K562 (cell line): ENCODE measurements around the gene SOX6. TPM values are rescaled to one million over a fixed set of nuclear protein-coding genes. Genes with fewer than 3 reads are reported as not detected.

Source experiments
- ARHGAP35 ChIP-seq: fragments of 450-650 bp; IDR thresholded peaks from 2 replicates; pipeline ENCODE4 v1.6.1; 2018; ENCODE audit not compliant: partially characterized antibody
- FOXK2 ChIP-seq, 2 experiments: fragments of 450-650 bp; IDR thresholded peaks in 1 of 2; conservative IDR thresholded peaks in 1 of 2; 2 replicates each; pipeline ENCODE4 v1.6.1; 2016; ENCODE audit warnings: low read depth in 2 of 2, mild to moderate bottlenecking in 1 of 2
- KAT2B ChIP-seq: IDR thresholded peaks from one replicate; pipeline ENCODE4 v1.6.1; 2012; ENCODE audit warnings: low read depth, mild to moderate bottlenecking, control low read depth, inconsistent platforms, low read length, moderate library complexity
- NCOA2 ChIP-seq, 2 experiments: fragments of 450-650 bp; IDR thresholded peaks; 2 replicates each; pipeline ENCODE4 v1.6.1; 2018; ENCODE audit warnings: mild to moderate bottlenecking in 2 of 2, moderate library complexity in 1 of 2; ENCODE audit not compliant: partially characterized antibody in 2 of 2
- POLR2H ChIP-seq: IDR thresholded peaks from 2 replicates; pipeline ENCODE4 v1.6.1; 2016; ENCODE audit warnings: missing genetic modification characterization, low read depth, mild to moderate bottlenecking, control low read depth, missing compliant biosample characterization, moderate library complexity
- RNF2 ChIP-seq: sonication (generic); IDR thresholded peaks from 2 replicates; pipeline ENCODE4 v1.6.1; 2016
- RUNX1 ChIP-seq: sonication (generic); IDR thresholded peaks from 2 replicates; pipeline ENCODE4 v1.6.1; 2016; ENCODE audit warnings: antibody characterized with exemption, low read depth
- SRSF3 ChIP-seq: fragments of 200-400 bp; formaldehyde crosslinking; IDR thresholded peaks from 2 replicates; pipeline ENCODE4 v1.6.1; 2016; ENCODE audit warnings: mild to moderate bottlenecking, low read length, moderate library complexity; ENCODE audit not compliant: insufficient read depth
- ZNF445 ChIP-seq: fragments of 250-450 bp; sonication (Bioruptor Pico); IDR thresholded peaks from 2 replicates; pipeline ENCODE4 v1.4.0; 2020; ENCODE audit warnings: low read depth, mild to moderate bottlenecking, moderate library complexity
- polyA plus RNA-seq, 8 experiments: library from polyadenylated mRNA; depleted of rRNA in 4 of 8; stranded (reverse) in 5 of 8; unstranded in 3 of 8; fragments of >200 nt; fragmentation: Nextera tagmentation in 2 of 8; fragmentation: Illumina TruSeq in 1 of 8; extraction: Ambion mirVana in 2 of 8; extraction: Trizol in 1 of 8; gene quantifications; 2 replicates each; pipeline versions ENCODE4 v1.2.1 to v1.2.3, GENCODE V29; 2011 to 2014; ENCODE audit warnings: inconsistent platforms in 1 of 8, missing spikeins in 1 of 8
- total RNA-seq, 7 experiments: library from RNA; depleted of rRNA in 6 of 7; stranded (reverse); fragments of >200 nt in 6 of 7; fragmentation: Illumina TruSeq in 2 of 7; extraction: Trizol in 2 of 7; gene quantifications; 2 replicates each; pipeline versions ENCODE4 v1.2.1 to v1.2.3, GENCODE V29; 2011 to 2021; ENCODE audit warnings: low replicate concordance in 1 of 7
- TF ChIP-seq, protein P1 (sequence below): sonication (generic); formaldehyde crosslinking; IDR thresholded peaks from 2 replicates; pipeline ENCODE4 v1.8.0; 2022; ENCODE audit warnings: missing genetic modification reagents, mild to moderate bottlenecking, moderate library complexity, borderline replicate concordance
- TF ChIP-seq, protein P2 (sequence below): fragments of 450-650 bp; formaldehyde crosslinking; IDR thresholded peaks from 2 replicates; pipeline ENCODE4 v1.4.0; 2022; ENCODE audit warnings: missing genetic modification characterization
- TF ChIP-seq, protein P3 (sequence below): fragments of 250-450 bp; sonication (Bioruptor Pico); IDR thresholded peaks from 2 replicates; pipeline ENCODE4 v1.4.0; 2020
- TF ChIP-seq, protein P4 (sequence below): fragments of 250-450 bp; sonication (Bioruptor Pico); IDR thresholded peaks from 2 replicates; pipeline ENCODE4 v1.5.0; 2021; ENCODE audit warnings: mild to moderate bottlenecking, moderate library complexity
- TF ChIP-seq, protein P5 (sequence below), 2 experiments: fragments of 150-350 bp in 1 of 2; IDR thresholded peaks; 2 replicates each; pipeline ENCODE4 v1.6.1; 2012 to 2016; ENCODE audit warnings: low read depth in 2 of 2, low read length in 2 of 2, mild to moderate bottlenecking in 1 of 2, moderate library complexity in 1 of 2

SOX6 gene
- total and polyA plus RNA-seq, 9 of the 15 experiments (the other 6 are each of a cell fraction or from before 2014, with no cell fraction given), result 0.89 to 8.7 (median 5.7) TPM

DNA sequence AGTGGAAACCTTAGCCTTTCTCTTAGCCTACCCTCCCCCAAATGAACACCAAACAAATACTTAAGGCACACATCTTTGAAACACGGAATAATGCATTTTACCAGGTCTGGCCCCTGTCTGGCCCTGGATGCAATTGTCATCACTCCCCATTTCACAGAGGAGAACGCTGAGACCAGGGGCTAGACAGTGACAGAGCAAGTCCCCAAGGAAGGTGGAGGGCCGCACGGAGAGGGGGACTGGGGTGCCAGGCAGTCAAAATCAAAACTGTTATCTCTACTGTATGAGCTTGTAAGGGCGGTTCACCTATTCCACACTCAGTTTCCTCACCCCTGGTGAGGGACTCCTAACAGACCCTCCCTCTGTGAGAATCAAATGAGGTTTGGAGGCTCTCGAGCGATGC lies 414.2 kb downstream of the SOX6 start (continued):
- TF ChIP-seq, protein P1, sequence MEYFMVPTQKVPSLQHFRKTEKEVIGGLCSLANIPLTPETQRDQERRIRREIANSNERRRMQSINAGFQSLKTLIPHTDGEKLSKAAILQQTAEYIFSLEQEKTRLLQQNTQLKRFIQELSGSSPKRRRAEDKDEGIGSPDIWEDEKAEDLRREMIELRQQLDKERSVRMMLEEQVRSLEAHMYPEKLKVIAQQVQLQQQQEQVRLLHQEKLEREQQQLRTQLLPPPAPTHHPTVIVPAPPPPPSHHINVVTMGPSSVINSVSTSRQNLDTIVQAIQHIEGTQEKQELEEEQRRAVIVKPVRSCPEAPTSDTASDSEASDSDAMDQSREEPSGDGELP (CRISPR knock-in tag), result no peak
- TF ChIP-seq ZNF445 (CRISPR knock-in tag) (no peak), POLR2H (tag) (no peak), FOXK2 (conservative IDR thresholded peaks at IDR 0.05 in 1 of 2, IDR thresholded peaks at IDR 0.05 in 1 of 2; ENCODE audit: low read depth in 2 of 2) (no peak), KAT2B (no peak), ARHGAP35 (no peak), NCOA2 (IDR thresholded peaks at IDR 0.05; ENCODE audit: partially characterized antibody in 2 of 2) (no peak), SRSF3 (no peak), RUNX1 (no peak), RNF2 (no peak)
- TF ChIP-seq, protein P2, sequence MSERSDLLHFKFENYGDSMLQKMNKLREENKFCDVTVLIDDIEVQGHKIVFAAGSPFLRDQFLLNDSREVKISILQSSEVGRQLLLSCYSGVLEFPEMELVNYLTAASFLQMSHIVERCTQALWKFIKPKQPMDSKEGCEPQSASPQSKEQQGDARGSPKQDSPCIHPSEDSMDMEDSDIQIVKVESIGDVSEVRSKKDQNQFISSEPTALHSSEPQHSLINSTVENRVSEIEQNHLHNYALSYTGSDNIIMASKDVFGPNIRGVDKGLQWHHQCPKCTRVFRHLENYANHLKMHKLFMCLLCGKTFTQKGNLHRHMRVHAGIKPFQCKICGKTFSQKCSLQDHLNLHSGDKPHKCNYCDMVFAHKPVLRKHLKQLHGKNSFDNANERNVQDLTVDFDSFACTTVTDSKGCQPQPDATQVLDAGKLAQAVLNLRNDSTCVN (CRISPR knock-in tag), result no peak
- TF ChIP-seq, protein P3, sequence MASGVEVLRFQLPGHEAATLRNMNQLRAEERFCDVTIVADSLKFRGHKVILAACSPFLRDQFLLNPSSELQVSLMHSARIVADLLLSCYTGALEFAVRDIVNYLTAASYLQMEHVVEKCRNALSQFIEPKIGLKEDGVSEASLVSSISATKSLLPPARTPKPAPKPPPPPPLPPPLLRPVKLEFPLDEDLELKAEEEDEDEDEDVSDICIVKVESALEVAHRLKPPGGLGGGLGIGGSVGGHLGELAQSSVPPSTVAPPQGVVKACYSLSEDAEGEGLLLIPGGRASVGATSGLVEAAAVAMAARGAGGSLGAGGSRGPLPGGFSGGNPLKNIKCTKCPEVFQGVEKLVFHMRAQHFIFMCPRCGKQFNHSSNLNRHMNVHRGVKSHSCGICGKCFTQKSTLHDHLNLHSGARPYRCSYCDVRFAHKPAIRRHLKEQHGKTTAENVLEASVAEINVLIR (CRISPR knock-in tag), result no peak
- TF ChIP-seq, protein P4, sequence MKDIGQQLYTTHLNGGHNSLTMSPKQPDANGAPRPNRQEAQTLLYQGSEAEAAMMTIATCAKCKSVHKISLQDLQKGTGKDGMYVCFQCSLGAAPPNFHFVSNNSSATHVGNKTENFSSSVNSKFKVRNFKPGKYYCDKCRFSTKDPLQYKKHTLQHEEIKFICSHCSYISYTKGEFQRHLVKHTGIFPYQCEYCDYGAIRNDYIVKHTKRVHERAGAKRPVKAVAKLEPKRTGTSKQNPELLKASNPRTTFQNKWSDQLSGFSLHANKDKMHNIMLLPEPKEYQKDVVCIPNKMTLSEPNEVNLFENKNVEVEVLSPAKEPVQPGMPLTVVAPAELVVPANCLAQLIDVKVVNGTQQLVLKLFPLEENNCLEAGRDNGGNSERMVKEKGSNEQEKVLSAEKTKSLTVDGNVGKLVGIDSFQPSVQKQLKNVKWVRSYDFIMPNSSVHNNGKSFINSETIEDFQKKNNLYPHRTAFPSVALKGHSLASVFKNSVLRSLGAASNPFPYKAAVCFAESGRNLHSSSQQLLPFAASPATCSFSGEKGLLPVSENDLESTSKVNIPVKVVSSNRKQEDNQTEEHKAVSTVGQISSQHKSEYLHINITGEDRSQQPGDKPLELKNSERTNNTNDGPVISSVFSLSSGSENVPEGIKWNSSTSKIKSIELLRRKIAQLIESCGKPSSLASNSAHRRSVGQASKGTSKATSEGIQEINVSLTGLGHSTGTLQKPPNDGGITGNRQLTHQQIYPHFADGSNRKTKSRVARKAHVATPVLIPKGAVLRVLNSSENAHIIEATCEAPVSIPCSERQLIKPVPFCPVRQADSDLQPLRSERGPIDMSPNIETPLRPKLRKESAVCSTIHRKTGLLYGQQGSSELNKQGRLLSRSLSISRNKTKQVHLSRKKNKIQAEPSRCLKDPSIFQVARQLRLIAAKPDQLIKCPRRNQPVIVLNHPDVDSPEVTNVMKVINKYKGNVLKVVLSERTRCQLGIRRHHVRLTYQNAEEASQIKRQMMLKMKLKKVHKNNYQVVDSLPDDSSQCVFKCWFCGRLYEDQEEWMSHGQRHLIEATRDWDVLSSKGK (CRISPR knock-in tag), result no peak
- TF ChIP-seq, protein P5, sequence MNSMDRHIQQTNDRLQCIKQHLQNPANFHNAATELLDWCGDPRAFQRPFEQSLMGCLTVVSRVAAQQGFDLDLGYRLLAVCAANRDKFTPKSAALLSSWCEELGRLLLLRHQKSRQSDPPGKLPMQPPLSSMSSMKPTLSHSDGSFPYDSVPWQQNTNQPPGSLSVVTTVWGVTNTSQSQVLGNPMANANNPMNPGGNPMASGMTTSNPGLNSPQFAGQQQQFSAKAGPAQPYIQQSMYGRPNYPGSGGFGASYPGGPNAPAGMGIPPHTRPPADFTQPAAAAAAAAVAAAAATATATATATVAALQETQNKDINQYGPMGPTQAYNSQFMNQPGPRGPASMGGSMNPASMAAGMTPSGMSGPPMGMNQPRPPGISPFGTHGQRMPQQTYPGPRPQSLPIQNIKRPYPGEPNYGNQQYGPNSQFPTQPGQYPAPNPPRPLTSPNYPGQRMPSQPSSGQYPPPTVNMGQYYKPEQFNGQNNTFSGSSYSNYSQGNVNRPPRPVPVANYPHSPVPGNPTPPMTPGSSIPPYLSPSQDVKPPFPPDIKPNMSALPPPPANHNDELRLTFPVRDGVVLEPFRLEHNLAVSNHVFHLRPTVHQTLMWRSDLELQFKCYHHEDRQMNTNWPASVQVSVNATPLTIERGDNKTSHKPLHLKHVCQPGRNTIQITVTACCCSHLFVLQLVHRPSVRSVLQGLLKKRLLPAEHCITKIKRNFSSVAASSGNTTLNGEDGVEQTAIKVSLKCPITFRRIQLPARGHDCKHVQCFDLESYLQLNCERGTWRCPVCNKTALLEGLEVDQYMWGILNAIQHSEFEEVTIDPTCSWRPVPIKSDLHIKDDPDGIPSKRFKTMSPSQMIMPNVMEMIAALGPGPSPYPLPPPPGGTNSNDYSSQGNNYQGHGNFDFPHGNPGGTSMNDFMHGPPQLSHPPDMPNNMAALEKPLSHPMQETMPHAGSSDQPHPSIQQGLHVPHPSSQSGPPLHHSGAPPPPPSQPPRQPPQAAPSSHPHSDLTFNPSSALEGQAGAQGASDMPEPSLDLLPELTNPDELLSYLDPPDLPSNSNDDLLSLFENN (IDR thresholded peaks at IDR 0.05; ENCODE audit: low read depth in 2 of 2, low read length in 2 of 2), result no peak
